HG02623 (cell line): Measurements from ENCODE around the gene PKMYT1.

Experiments used
- ATAC-seq: cut with Tn5 transposase; IDR thresholded peaks from one replicate; pipeline ENCODE4 v1.9.1; 2021; ENCODE audit warnings: moderate library complexity; ENCODE audit not compliant: unreplicated experiment

The PKMYT1 gene

DNA sequence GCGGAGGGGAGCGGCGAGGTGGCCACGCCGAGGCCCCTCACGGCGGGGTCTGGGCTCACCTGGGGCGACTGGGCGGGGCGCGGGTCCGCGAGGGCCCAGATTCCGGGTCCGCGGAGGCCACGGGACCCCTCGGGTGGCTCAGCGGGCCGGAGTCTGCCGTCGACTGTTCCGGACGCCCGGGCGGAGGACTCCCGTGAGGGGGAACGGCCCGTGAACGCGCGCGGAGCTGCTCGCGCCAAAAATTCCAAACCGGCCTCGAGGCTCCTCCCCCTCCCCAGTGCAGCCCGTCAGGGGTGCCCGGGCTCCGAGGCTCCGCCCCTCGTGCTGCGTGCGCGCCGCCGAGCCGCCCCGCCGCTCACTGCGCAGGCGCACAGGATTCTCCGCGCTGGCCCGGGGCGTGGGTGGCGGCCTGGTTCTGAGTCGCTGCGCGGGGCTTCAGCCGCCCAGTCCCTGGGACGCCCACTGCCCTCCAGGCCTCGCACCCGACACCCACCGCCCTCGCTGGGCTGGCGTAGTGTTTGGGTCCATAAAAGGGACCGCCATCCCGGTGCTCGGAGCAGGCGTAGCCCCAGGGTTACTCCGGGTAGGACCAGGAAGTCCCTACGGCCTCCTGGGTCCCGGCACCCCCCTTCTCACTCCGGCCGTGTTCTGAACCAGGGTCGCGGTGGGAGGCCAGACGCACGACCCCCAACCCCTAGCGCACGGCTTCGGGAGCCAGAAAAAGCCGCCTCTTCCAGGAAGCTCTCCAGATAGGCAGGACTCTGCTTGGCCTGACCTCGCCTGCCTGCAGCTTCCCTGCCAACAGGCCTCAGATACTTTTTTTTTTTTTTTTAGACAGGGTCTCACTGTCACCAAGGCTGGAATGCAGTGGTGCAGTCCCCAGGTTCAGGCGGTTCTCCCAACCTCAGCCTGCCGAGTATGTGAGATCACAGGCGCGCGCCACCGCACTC lies at the start of gene PKMYT1:
PKMYT1 (minus strand) TSS at position 220 of the 950 bp plus-strand sequence. CDS start 789 bp downstream, outside the sequence.
- peak; percentile 65 for ATAC-seq

DNA sequence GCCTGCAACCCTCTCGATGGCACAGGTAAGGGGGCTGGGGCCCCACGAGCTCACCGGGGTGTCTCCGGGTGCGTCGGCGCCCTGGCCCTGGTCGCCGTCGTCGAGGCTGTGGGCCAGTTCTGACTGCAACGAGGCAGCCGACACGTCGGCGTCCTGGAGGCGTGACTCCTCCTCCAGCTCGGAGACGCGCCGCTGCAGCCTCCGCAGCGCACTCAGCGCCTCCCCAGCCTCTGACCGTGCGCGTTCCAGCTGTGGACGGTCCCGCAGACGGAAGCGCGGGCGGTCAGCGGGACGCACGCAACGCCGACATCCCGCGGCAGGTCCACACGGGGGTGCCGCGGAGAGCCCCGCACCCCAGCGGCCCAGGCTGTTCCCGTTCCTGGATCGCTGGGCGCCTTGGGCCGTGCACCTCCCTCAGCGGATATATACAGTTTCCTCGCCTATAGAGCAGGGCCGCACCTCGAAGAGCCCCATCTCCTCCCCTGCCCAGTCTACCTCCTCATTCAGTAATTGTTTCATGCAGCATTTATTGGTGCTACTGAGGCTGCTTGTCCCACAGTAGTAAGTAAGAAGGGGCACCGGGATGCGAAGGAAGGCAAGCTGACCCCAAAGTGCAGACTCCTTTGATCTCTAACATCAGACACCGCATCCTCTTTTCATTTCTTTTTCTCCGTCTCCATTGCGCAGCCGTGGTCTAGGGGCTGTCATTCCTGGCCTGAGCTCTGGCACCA lies 49.4 kb upstream of the PKMYT1 start:
- ATAC-seq: no peak

DNA sequence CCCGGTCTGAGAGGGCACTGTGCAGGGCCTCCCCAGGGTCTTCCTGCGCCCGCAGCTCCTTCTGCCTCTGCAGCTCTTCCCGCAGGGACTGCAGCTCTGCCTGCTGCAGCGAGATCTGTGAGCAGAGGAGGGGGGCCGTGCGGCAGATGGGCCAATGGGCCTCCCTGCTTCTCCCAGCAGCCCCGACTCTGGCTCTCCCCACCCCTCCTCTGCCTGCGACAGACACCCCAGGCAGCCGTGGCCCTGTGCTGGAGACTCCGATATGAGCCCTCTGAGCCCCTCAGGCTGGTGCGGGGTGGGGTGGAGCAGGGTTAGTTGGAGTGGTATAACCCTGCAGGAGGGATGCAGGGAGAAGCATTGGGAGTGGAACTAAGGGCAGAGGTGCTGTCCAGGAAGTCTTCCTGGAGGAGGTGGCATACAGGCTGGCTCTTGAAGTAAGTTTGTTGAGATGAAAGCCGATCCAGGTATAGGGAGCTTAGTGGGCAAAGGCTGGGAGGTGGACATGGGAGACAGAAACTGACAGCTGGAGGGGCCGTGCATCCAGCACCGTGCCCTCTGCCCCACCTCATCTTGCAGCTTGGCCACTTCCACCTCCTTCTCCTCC lies 48.6 kb upstream of the PKMYT1 start:
- ATAC-seq: no peak

DNA sequence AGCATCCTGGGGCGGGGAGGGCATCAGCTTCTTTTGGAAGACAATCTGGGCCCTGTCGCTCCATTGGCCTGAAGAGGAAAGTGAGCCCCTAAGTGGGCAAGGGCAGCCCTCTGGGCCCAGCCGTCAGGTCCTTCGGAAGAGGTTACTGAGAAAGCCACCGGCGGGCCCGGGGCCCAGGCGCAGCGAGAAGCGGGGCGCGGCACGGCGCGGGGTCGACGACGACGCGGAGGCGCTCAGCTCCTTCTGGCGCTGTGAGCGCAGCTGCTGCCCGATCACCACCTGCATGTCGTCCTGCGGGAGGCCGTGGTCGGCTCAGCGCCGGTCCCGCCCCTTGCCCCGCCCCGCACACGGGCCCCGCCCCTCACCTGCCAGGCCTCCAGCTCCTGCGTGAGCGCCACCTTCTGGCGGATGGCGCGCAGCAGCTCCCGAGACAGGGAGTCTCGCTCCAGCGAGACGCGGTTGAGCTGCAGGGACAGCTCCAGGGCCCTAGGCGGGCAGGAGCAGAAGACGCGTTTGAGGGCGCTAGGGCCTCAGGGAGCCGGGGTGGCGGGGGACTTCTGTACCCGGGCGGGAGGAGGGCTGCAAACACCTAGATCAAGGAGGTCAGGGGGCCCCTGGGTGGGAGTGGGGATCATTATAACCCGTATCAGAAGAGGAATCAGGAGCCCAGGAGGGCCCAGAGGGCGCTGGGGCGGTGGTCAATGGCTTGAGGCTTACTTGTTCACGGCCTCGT lies 47.9 kb upstream of the PKMYT1 start:
- no peak for ATAC-seq

DNA sequence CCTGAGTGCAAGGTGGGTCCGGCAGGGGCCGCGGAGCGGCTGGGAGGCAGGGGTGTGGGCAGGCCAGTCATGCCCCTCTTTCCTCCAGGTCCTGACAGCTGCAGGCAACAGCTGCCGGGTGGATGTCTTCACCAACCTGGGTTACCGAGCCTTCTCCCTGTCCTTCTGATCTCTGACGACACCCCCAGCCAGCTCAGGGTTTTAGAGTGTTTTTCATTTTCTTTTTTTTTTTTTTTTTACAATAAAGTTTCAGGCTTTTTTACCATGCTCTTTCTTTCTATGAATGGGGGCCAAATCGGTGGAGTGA lies 47.2 kb upstream of the PKMYT1 start:
- no peak for ATAC-seq

DNA sequence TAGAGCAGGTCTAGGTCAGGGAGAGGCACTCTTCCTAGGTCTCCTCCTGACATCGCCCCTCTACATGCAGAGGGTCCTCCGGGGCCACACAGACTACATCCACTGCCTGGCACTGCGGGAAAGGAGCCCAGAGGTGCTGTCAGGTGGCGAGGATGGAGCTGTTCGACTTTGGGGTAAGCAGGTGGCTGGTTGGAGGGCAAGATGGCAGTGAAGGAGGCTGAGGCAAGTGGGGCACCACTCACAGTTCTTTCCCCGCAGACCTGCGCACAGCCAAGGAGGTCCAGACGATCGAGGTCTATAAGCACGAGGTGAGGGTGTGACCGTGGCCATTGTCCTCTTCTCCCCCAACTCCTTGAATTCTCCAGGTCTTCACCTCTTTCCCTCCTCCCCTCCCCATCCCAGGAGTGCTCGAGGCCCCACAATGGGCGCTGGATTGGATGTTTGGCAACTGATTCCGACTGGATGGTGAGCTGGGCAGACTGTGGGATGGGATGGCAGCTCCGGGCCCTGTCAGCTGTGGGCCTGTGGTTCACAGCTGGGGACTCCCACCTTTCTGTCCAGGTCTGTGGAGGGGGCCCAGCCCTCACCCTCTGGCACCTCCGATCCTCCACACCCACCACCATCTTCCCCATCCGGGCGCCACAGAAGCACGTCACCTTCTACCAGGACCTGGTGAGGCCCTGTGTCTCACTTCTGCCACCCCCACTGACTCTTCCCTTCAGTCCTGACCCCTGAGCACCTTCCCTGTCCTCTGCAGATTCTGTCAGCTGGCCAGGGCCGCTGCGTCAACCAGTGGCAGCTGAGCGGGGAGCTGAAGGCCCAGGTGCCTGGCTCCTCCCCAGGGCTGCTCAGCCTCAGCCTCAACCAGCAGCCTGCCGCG lies 46.6 kb upstream of the PKMYT1 start:
- no peak for ATAC-seq

DNA sequence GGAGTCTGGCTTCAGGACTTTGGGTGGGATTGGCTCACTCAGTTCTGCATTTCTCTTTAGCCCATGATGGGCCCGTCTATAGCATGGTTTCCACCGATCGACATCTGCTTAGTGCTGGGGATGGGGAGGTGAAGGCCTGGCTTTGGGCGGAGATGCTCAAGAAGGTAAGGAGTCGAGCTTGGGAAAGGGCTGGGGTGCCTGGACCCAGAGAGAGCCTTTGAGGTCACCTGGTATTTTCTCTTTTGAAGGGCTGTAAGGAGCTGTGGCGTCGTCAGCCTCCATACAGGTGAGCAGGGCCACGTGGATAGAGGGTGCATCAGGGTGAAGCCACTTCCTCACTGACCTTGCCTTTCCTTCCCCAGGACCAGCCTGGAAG lies 45.7 kb upstream of the PKMYT1 start:
- no peak for ATAC-seq

DNA sequence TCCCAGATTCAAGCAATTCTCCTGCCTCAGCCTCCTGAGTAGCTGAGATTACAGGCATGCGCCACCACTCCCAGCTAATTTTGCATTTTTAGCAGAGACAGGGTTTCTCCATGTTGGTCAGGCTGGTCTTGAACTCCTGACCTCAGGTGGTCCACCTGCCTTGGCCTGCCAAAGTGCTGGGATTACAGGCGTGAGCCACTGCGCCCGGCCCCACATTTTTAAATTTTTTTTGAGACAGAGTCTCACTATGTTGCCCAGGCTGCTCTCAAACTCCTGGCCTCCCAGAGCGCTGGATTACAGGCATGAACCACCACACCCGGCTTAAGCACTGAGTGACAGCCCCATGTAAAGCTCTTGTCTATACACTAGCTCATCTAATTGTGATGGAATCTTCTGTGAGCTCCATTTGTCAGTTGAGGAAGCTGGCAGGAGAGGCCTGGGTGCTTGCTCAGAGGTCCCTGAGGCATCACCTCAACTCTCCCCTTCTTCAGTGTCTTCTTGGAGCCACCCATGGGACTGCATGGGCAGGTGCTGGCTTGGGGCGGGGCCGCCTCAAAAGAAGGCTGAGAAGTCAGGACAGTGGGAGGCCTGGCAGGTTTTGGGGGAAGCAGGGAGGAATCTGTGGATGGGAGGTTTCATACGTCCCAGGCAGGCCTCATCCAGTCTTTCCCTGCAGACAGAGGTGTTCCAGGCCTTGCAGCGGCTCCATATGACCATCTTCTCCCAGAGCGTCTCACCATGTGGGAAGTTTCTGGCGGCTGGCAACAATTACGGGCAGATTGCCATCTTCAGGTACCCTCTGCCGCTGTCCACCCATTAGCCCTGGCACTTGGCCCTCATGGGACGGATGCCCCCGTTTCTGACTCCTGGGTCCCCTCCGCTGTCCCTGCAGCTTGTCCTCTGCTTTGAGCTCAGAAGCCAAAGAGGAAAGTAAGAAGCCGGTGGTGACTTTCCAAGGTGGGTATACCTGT lies 45.1 kb upstream of the PKMYT1 start:
- no peak for ATAC-seq

DNA sequence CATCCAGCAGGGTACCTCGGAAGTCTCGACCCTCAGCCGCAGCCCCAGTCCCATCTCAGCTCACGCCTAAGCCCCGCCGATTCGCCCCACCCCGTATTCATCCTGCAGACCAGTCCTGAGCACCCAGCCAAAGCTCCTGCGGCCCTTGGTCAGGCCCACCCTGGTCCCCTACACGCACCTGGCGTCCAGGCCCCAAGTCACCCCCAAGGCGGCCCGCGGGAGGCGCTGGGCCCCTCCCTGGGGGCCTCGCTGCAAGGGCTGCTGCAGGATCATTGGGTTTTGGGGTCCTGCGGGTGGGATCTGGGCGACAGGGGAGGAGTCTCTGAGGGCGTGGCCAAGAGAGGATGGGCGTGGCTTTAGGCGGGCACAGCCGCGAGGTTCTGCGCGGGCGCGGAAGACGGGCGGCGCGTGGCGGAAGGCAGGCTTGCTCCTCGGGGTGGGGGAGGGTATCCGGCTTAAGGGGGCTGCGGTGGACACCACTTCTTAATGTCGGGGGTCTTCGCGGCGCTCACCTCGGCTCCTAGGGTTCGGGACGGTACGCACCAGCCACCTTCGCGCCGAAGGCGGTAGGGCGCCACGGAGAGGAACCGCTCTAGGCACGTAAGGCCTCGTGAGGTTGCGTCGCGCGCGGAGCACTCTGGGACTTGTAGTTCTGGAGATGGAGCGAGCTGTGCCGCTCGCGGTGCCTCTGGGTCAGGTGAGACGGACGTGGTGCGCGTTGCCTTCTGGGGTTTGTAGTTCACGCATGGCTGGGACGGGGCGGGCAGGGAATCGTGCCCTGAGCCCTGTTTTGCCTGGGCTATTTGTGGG lies 43.6 kb upstream of the PKMYT1 start, which contains the start of the genes HCFC1R1 and THOC6:
HCFC1R1 (minus strand) TSS at position 274 of the 810 bp plus-strand sequence; CDS start at position 273, 1 bp downstream.
THOC6 (plus strand) TSS at position 367 of the 810 bp plus-strand sequence; CDS start at position 659, 292 bp downstream.
- ATAC-seq: peak; percentile 72

DNA sequence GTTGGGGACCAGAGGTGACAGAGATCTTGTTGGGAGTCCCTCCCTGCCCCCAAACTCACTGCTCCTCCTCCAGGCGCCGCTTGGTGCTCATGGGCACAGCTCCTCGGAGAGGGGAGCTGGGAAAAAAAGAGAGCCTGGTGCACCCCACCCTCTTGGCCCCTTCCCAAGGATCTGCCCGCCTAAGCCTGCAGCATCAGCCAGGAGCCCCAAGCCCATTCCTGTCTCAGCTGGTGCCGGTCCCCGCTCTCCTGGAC lies 43.1 kb upstream of the PKMYT1 start:
- ATAC-seq: no peak

DNA sequence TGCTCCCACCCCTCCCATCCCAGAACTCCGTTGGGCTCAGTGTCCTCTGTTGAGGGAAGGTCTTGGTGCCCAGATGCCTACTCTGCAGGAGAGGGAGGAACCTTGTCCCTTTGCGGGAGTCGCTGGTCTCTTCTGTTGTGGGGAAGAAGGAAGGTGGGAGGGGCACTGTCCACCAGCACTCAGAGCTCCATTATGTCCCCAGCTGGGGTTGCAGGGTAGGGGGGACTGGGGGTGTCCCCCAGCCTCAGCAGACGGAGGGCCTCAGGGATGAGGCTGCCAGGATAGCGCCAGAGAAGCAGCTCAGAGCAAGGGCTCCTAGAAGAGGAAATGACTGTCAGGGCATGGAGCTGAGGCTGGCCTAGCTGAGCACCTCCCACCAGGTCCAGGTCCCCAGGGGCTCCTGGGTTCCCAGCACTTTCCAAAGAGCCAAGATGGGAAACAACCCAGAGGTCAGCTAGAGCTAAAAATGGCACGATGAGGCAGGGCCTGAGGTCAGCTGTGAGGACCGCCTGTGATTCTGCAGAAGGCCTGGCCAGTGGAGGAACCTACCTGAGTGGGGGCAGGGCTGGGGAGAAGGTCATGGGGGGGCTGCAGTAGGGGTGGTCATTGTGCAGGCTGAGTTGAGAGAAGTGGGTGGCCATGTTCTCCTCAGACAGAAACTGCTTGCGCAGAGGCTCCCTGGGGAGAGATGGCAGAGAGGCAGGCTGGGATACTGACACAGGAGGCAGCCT lies 42.6 kb upstream of the PKMYT1 start:
- ATAC-seq: no peak

DNA sequence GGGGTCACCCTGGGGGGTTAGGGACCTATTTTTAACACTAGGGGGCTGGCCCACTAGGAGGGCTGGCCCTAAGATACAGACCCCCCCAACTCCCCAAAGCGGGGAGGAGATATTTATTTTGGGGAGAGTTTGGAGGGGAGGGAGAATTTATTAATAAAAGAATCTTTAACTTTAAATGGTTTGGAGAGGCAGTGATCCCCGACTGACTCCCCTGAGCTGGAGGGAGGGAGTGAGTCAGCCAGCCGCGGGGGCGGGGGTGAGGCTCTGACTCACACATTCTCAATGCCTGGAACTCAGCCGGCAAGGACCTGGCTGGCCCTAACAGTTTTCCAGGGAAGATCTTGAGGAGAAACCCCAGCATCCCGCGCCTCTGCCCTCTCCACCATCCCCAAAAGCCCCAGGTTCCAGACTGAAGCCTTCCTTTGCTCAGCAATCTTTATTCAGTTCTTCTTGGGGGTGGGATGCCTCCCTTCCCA lies 42.0 kb upstream of the PKMYT1 start:
- no peak for ATAC-seq

DNA sequence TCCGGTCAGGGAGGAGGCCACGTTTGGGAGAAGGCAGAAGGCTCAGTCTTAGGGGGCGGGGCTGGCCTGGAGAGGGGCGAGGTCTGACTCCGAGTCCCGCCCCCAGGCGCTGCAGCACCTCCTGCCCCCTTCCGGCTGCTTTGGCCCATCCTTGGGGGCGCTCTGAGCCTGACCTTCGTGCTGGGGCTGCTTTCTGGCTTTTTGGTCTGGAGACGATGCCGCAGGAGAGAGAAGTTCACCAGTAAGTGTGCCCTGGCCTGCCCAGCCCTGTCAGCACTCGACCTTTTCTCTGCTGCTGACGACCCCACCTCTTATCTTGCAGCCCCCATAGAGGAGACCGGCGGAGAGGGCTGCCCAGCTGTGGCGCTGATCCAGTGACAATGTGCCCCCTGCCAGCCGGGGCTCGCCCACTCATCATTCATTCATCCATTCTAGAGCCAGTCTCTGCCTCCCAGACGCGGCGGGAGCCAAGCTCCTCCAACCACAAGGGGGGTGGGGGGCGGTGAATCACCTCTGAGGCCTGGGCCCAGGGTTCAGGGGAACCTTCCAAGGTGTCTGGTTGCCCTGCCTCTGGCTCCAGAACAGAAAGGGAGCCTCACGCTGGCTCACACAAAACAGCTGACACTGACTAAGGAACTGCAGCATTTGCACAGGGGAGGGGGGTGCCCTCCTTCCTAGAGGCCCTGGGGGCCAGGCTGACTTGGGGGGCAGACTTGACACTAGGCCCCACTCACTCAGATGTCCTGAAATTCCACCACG lies 41.4 kb upstream of the PKMYT1 start:
- no peak for ATAC-seq

DNA sequence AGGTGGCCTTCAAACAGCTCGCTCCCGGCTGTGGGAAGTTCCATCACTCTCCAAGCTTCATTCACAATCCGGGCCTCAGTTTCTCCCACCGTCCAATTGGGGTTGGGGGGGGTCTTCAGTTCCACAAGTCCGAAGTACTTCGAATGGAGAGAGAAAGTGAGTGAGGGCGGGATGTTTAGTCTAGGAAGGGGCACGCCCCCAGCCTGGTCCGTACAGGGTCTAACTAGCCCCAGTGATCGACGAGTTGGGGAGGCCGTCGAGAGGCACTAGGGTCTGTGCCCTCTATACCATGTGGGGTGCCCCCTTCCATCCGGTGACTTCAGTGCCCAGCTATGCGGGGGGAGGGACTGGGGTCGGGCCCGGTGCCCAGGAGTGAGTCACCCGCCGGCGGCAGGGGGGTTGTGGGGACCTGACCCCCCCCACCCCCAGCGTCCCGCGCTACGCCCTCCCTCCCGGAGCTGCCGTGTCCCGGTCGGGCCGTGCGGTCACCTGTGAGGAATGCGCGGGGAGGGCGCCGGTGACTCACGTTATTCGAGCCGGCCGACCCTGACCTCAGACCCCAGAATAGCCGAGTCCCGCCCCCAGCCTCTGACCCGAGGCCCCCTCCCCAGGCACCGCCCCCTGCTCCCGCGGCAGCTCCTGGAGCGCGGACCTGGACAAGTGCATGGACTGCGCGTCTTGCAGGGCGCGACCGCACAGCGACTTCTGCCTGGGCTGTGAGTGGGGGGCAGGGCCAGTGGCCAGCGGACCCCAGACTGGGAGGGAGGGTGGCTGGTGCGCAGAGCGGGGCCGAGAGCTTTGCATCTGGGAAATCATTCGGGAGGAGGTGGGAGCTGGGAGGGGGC lies 40.6 kb upstream of the PKMYT1 start:
- ATAC-seq: no peak

DNA sequence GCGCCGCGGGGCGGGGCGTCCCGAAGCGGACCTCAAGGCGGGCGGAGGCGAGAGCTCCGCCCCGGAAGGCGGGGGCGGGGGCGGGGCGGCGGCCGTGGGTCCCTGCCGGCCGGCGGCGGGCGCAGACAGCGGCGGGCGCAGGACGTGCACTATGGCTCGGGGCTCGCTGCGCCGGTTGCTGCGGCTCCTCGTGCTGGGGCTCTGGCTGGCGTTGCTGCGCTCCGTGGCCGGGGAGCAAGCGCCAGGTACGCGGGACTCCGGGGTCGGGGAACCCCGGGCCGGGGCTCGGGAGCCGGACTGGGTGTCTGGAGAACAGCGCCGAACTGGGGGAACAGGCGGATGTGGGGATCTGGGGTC lies 40.0 kb upstream of the PKMYT1 start, which contains the start of gene TNFRSF12A:
TNFRSF12A (plus strand) TSS at position 122 of the 357 bp plus-strand sequence; CDS start at position 152, 30 bp downstream.
- no peak for ATAC-seq
